Suprapubic skin (tissue), 4 donors: ENCODE data around the gene NCKAP5.

ENCODE experiments used
- POLR2A ChIP-seq, 2 donors: fragments of 450-650 bp; IDR thresholded peaks; one replicate each; pipeline ENCODE4 v1.6.1; 2017; ENCODE audit warnings: antibody characterized with exemption in 2 of 2, mild to moderate bottlenecking in 2 of 2, moderate library complexity in 2 of 2
- POLR2AphosphoS5 ChIP-seq, 3 donors: sonication (generic); formaldehyde crosslinking; IDR thresholded peaks; one replicate each; pipeline ENCODE4 v1.6.1; 2017; ENCODE audit warnings: antibody characterized with exemption in 3 of 3
- TF ChIP-seq, protein P1 (sequence below), 2 donors: fragments of 200-600 bp in 1 of 2; fragments of 450-650 bp in 1 of 2; sonication (generic) in 1 of 2; IDR thresholded peaks; one replicate each; pipeline ENCODE4 v1.5.1; 2016 to 2019; ENCODE audit warnings: antibody characterized with exemption in 2 of 2, mild to moderate bottlenecking in 1 of 2, moderate library complexity in 1 of 2

DNA sequence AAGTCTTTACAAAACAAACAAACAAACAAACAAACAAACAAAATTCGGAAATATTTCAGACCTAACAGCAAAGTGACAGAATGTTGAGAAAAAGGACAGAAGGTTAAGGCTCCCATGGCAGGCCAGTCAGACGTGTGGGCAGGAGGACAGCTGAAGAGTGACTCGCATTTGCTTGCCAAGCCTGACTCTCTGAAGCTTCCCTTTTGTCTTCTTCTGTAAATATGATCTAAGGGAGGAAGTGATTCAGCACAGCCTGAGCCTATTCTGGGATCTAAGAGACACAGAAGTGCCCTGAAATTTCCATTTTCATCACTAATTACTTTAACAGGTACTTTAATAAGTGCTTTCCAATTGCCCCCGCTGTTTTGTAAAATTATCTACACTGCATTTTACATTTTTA, 764.2 kb downstream of the NCKAP5 start:
- TF ChIP-seq, protein P1, sequence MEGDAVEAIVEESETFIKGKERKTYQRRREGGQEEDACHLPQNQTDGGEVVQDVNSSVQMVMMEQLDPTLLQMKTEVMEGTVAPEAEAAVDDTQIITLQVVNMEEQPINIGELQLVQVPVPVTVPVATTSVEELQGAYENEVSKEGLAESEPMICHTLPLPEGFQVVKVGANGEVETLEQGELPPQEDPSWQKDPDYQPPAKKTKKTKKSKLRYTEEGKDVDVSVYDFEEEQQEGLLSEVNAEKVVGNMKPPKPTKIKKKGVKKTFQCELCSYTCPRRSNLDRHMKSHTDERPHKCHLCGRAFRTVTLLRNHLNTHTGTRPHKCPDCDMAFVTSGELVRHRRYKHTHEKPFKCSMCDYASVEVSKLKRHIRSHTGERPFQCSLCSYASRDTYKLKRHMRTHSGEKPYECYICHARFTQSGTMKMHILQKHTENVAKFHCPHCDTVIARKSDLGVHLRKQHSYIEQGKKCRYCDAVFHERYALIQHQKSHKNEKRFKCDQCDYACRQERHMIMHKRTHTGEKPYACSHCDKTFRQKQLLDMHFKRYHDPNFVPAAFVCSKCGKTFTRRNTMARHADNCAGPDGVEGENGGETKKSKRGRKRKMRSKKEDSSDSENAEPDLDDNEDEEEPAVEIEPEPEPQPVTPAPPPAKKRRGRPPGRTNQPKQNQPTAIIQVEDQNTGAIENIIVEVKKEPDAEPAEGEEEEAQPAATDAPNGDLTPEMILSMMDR (IDR thresholded peaks at IDR 0.05): no peak
- TF ChIP-seq POLR2AphosphoS5 (IDR thresholded peaks at IDR 0.05) (no peak), POLR2A (IDR thresholded peaks at IDR 0.05) (no peak)
